Mesodermal cell (in vitro differentiated cells): Measurements from ENCODE around the gene ERCC5.

Experiments
- H3K27ac ChIP-seq: 2 replicates; pipeline ENCODE4 v1.7.0; 2013; ENCODE audit warnings: mild to moderate bottlenecking, low read depth, low read length, moderate library complexity; ENCODE audit not compliant: severe bottlenecking
- H3K36me3 ChIP-seq: 2 replicates; pipeline ENCODE4 v1.7.1; 2013; ENCODE audit warnings: mild to moderate bottlenecking, low read length, moderate library complexity; ENCODE audit not compliant: control insufficient read depth, insufficient read depth
- H3K4me1 ChIP-seq: one replicate; pipeline ENCODE4 v1.7.1; 2013; ENCODE audit warnings: mild to moderate bottlenecking, low read length; ENCODE audit not compliant: insufficient read depth, control insufficient read depth, poor library complexity, severe bottlenecking
- H3K4me3 ChIP-seq: 2 replicates; pipeline ENCODE4 v1.7.0; 2013; ENCODE audit warnings: low read length, control low read depth, mild to moderate bottlenecking; ENCODE audit not compliant: insufficient read depth, poor library complexity, severe bottlenecking; ENCODE audit errors: extremely low read depth
- H3K9me3 ChIP-seq: 2 replicates; pipeline ENCODE4 v1.7.1; 2013; ENCODE audit warnings: mild to moderate bottlenecking, low read length, moderate library complexity; ENCODE audit not compliant: control insufficient read depth
- WGBS, 2 experiments: methylation state at CpG; one replicate each; pipeline ENCODE4 v1.1.5; 2013; ENCODE audit warnings: missing lambda C conversion rate in 2 of 2; ENCODE audit not compliant: insufficient coverage in 2 of 2; 5-methylcytosine and 5-hydroxymethylcytosine counted together

The ERCC5 gene

DNA sequence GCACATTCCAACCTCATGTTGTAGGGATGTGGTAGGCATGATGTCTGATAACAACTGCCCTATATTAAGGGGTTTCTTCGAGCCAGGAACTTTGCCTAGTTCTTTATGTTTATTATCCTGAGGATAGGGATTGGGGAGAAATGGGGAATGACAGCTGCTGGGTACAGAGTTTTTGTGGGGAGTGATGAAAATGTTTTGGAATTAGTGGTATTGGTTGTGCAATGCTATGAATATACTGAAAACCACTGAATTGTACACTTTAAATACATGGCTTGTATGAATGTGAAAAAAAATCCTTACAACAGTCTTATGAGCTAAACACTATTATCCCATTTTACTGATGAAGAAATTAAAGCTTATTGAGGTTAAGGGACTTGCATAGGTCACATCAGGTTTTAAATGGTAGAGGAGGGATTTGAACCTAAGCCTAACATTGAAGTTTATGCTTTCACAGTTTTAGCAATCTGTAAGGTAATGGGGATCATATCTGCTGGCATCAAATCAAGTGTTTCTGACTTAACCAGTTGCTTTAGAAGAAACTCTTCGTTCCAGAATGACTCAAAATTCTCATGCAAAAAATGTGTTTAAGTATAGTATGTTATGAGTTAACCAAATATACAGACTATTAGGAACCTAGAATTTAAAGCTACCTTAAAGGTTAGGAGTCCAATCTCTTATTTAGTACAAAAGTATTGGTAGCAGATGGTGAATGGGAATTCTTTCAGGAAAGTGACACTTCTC, 61.4 kb downstream of the ERCC5 start:
- no peaks in the 10 kb centered on the region for H3K36me3 ChIP-seq
- no peak overlapping the region for H3K27ac ChIP-seq
- no peak overlapping the region for H3K4me3 ChIP-seq
- peaks cover under 1% of the 10 kb centered on the region for H3K4me1 ChIP-seq
- H3K9me3 ChIP-seq, result no peaks in the 10 kb centered on the region
- 60 to 100% methylated on average over 1 of the region's 2 CpGs for WGBS, 2 experiments

DNA sequence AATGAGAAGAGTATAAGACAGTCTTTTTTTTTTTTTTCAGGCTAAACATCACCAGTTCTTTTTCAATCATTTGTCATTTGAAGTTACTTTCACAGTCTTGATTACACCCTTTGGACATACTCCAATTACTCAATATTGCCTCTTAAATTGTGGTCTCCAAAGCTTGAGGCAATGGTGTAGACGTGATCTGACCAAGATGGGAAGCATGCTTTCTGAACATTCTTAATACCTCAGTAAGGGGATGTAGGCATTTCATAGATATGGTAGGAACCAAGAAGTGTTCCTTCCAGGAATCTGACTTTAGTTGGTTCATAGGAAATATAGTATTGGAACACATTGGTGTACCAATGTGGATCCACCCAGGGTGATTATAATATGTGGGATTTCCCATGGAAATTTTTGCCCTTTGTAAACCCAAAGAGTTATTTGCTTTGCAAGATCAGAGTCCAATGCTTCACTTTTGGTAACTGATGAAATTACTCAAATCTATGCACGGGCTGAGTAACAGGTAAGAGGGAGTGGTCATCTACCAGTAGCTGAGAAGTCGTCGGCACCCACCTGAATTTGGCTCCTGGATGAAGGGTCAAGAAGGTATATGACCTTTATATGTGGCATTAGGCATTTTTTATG, 62.2 kb downstream of the ERCC5 start:
- no peak overlapping the region for H3K4me3 ChIP-seq
- H3K4me1 ChIP-seq, result no peaks in the 10 kb centered on the region
- H3K9me3 ChIP-seq, result no peaks in the 10 kb centered on the region
- no peak overlapping the region for H3K27ac ChIP-seq
- WGBS, 2 experiments, result 86 to 100% methylated on average over 1 to 4 of the region's 4 CpGs
- no peaks in the 10 kb centered on the region for H3K36me3 ChIP-seq

DNA sequence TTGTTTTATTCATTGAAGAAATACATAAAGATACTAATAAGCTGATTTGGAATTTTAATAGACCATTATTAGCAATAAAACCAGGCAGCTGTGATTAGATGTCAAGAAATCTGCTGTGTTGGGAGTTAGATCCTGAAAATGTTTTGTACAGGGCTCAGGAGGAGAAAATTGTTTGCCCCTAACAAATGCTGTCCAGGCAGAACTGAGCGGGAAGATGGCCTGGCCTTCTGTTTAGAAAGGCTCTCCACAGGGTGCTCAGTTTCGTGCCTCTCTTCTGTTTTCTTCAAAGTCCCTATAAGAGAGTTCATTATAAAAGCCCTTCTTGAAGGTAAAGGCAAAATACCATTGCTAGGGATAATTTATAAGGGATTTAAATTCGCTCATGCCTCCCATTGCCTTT, 64.1 kb downstream of the ERCC5 start:
- no peak overlapping the region for H3K27ac ChIP-seq
- 56 to 88% methylated on average over 2 of the region's 3 CpGs for WGBS, 2 experiments
- no peaks in the 10 kb centered on the region for H3K4me1 ChIP-seq
- H3K4me3 ChIP-seq, result no peak overlapping the region
- no peaks in the 10 kb centered on the region for H3K9me3 ChIP-seq
- H3K36me3 ChIP-seq, result no peaks in the 10 kb centered on the region

DNA sequence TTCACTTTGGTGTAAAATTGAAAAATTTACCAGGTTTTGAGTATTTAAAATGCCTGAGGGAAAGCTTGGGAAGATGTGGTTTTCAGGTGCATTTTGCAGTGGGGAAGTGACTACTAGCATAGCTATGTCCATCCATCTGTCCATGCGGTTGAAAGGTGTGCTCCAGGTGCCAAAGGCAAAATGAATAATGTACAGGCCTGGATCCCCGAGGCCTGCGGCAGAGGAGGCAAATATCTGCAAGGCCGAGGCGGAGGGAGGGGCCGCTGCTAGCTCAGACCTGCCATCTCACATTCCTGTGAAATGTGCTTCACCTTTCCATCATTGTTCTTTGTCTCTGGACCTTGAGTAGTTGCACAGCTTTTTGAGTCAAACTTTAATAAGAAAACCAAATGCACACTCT, 65.5 kb downstream of the ERCC5 start:
- Histone ChIP-seq H3K4me1 (no peaks in the 10 kb centered on the region), H3K9me3 (no peaks in the 10 kb centered on the region), H3K4me3 (no peak overlapping the region), H3K27ac (no peak overlapping the region), H3K36me3 (no peaks in the 10 kb centered on the region)
- 89 to 93% methylated on average over 5 to 6 of the region's 6 CpGs for WGBS, 2 experiments

DNA sequence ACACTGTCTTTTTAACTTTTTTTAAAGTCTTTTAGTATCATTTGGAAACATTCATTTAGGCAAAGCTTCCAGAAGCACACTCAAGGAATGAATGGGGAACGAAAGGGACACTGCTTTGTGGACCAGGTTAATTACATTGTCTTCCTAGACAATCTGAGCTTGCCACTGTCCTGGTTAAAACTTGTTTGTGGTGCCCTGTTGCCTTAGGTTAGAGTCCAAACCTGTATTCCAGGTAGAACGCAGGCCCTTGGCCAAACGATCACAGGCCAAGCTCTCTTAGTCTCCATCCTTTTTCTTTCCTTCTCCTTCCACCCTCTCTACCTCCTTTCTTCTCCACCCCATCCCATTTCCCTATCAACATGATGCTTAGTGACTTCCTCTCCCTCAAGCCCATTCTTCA, 66.8 kb downstream of the ERCC5 start:
- WGBS, 2 experiments, result 90 to 92% methylated on average over 3 of the region's 3 CpGs
- H3K4me1 ChIP-seq, result no peaks in the 10 kb centered on the region
- no peaks in the 10 kb centered on the region for H3K36me3 ChIP-seq
- no peak overlapping the region for H3K4me3 ChIP-seq
- no peak overlapping the region for H3K27ac ChIP-seq
- H3K9me3 ChIP-seq, result no peaks in the 10 kb centered on the region

DNA sequence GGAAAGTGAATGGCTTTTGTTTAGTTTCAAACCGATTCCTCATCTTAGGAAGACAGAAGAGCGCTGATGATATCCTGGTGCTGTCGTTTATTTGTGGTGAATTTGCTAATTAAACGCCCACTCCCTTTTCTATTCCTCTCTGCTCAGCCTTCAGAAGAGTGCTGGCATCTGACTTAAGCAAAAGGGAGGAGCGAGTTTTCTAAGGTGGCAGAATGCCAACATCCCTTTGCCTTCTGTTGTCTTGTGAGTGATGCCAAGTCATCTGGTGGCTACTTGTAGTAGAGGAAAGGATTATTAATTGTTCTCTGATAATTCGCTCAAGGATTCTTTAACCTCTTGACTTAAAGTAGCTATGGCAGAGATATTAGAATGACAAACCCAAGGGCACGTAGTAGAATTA, 68.1 kb downstream of the ERCC5 start:
- H3K27ac ChIP-seq, result no peak overlapping the region
- 90 to 100% methylated on average over 2 of the region's 7 CpGs for WGBS, 2 experiments

DNA sequence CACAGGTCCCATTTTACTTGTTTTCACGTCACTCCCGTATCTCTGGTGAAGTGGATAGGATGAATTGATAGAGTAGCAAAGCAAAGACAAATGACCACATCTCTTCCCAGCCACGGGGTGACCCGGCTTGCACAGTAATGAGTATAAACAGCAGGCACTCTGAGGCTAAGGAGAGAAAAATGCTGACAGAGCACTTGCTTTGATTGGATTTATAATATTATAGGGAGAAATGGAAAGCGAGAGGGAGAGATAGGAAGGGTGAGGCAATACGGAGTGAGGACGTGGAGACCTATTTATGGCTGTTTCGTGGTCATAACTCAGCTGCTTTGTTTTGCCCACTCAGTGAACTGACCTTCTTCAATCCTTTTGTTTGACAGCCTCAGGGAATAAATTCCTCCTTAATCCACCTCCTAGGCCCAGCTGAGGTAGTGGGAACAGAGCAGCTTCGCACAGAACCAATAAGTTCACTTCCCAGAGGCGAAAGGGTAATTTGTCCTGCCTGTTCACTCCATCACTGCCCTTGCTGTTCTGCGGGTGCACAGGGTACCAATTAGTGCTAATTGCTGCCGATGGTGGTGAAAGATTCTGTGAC, 68.6 kb downstream of the ERCC5 start:
- Histone ChIP-seq H3K4me3 (no peak overlapping the region), H3K36me3 (no peaks in the 10 kb centered on the region), H3K4me1 (no peaks in the 10 kb centered on the region), H3K27ac (no peak overlapping the region), H3K9me3 (no peaks in the 10 kb centered on the region)
- WGBS, 2 experiments, result 89 to 97% methylated on average over 6 to 7 of the region's 12 CpGs

More for the DNA sequence above, 68.1 kb downstream of the ERCC5 start:
- Histone ChIP-seq H3K4me3 (no peak overlapping the region), H3K4me1 (no peaks in the 10 kb centered on the region), H3K36me3 (no peaks in the 10 kb centered on the region), H3K9me3 (no peaks in the 10 kb centered on the region)

DNA sequence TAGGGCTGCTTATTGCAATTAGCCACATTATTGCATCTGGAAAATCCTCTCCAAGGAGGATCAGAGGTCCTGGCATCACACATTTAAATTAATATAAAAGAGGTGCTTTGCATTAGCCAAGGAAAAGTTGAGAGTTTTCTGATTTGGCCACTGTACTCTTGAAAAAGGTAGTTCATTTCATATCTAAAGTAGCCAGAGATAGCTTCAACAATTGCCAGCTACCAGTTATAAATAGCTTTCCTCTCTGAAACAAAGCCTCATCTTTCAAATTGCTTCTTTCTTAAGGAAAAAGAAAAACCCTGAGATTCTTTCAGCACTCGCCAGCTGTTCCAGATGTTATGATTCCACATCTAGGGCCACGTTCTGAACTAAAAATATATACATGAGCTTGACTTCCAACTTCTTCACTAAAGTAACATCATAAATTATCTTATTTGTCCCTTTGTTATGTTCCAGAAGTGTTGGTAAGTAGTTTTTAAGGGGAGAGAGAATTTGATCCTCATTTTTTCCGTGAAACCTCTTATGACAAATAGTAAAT, 69.6 kb downstream of the ERCC5 start:
- Histone ChIP-seq H3K27ac (no peak overlapping the region), H3K4me3 (no peak overlapping the region), H3K9me3 (no peaks in the 10 kb centered on the region), H3K36me3 (no peaks in the 10 kb centered on the region), H3K4me1 (no peaks in the 10 kb centered on the region)
- 80% methylated on average over 2 of the region's 3 CpGs; no CpG with 5 or more reads in 1 of the 2 experiments for WGBS, 2 experiments

DNA sequence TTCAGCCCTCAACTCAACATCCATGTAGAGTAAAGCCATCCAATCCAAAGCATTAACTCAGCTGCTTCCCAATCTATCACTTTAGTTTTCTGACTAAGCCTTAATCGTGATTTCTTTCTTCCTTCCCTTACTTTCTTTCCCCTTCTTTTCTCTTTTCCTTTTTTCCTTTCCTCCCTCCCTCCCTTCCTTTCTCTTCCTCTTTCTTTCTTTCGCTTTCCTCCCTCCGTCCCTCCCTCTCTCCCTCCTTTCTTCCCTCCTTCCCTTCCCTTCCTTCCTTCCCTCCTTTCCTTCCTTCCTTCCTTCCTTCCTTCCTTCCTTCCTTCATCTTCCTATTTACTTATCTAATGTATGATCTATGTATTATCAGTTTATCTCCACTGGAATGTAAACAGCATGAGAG, 71.2 kb downstream of the ERCC5 start:
- Histone ChIP-seq H3K4me3 (no peak overlapping the region), H3K9me3 (no peaks in the 10 kb centered on the region), H3K4me1 (no peaks in the 10 kb centered on the region), H3K36me3 (no peaks in the 10 kb centered on the region), H3K27ac (no peak overlapping the region)
- 78 to 86% methylated on average over 2 to 3 of the region's 3 CpGs for WGBS, 2 experiments

DNA sequence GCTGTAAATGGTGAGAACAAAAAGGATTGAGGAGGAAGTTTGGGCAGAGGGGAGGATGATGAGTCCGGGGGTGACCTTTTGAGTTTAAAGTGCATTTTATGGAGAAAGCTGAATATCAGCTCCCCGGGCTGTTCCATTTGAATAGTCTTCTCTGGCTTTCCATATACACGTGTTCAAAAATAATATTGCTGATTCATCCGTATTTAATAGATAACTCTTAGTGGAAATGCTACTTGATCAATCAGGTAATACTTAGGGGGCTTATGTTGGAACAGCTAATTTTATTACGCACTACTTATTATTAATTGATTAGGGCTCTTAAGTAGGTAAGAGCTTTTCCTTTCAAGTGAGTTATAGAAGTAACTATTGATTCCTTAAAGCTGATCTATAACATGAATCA, 76.4 kb downstream of the ERCC5 start:
- Histone ChIP-seq H3K9me3 (no peaks in the 10 kb centered on the region), H3K27ac (no peak overlapping the region)
- 88 to 94% methylated on average over 1 to 2 of the region's 5 CpGs for WGBS, 2 experiments

More for the DNA sequence above, 76.4 kb downstream of the ERCC5 start:
- Histone ChIP-seq H3K36me3 (no peaks in the 10 kb centered on the region), H3K4me1 (no peaks in the 10 kb centered on the region), H3K4me3 (no peak overlapping the region)
